HepG2 (cell line): ENCODE measurements around the gene PCED1B. TPM values are rescaled to one million over a fixed set of nuclear protein-coding genes. Genes with fewer than 3 reads are reported as not detected.

Experiments
- ATAC-seq: fragments of 200-7000 bp; cut with Tn5 transposase; 3 replicates; pipeline ENCODE4 v1.9.1; 2020; ENCODE audit warnings: mild to moderate bottlenecking, moderate library complexity
- BruUV-seq: library from RNA; stranded (reverse); fragments of 400-500 nt; replicated peaks from 2 replicates; lab custom pipeline; 2021; lab: Mats Ljungman, UMichigan
- CTCF ChIA-PET: fragments of 300-600 bp; formaldehyde crosslinking; extraction: SDS; loops from one replicate; lab custom pipeline; 2021; ENCODE audit warnings: low total read pairs, inconsistent platforms, low intra/inter-chr PET ratio; lab: Yijun Ruan, JAX
- POLR2A ChIA-PET: fragments of 350-600 bp; sonication (Branson Sonifier 250); formaldehyde crosslinking; loops from one replicate; lab custom pipeline; 2020; ENCODE audit warnings: antibody characterized with exemption, inconsistent platforms; lab: Yijun Ruan, JAX
- DNase-seq: peaks from one replicate; pipeline ENCODE4 v3.0.0-alpha.2; 2015; ENCODE audit warnings: low spot score
- FAIRE-seq: peaks from 3 replicates; lab custom pipeline; 2011; peaks lifted over from hg19 to GRCh38; lab: Jason Lieb, UNC
- H2AFZ ChIP-seq: one replicate; pipeline ENCODE4 v1.6.1; 2011; ENCODE audit warnings: low read length, inconsistent platforms
- H3K27ac ChIP-seq: fragments of 300-600 bp; 3 replicates; pipeline ENCODE4 v1.8.0; 2011; ENCODE audit warnings: mixed run types, mild to moderate bottlenecking, mixed read lengths, low read length, inconsistent platforms; ENCODE audit not compliant: insufficient read depth; ENCODE audit errors: extremely low read length
- H3K27me3 ChIP-seq, 2 experiments: fragments of 200-600 bp in 1 of 2; 2 replicates in 1 of 2; 3 replicates in 1 of 2; pipeline versions ENCODE4 v1.6.0 to v1.8.0; 2011; ENCODE audit warnings: low read length in 2 of 2, mild to moderate bottlenecking in 2 of 2, moderate library complexity in 2 of 2, inconsistent platforms in 1 of 2; ENCODE audit not compliant: insufficient read depth in 2 of 2, control insufficient read depth in 1 of 2
- H3K36me3 ChIP-seq, 2 experiments: fragments of 200-600 bp in 1 of 2; replicated peaks in 1 of 2; 2 replicates in 1 of 2; 3 replicates in 1 of 2; pipeline versions ENCODE4 v1.5.1 to v1.8.0; 2011; ENCODE audit warnings: low read length in 2 of 2, inconsistent platforms in 1 of 2; ENCODE audit not compliant: insufficient read depth in 2 of 2, control insufficient read depth in 1 of 2
- H3K4me1 ChIP-seq: 2 replicates; pipeline ENCODE4 v1.5.1; 2012; ENCODE audit warnings: low read length, inconsistent platforms; ENCODE audit not compliant: insufficient read depth
- H3K4me2 ChIP-seq: 2 replicates; pipeline ENCODE4 v1.6.0; 2011; ENCODE audit warnings: low read depth, low read length, inconsistent platforms
- H3K4me3 ChIP-seq, 3 experiments: fragments of 200-600 bp in 1 of 3; sonication (generic), shearing (Covaris generic) in 1 of 3; replicated peaks in 1 of 3; 2 replicates each; pipeline ENCODE4 v1.5.1; 2011 to 2016; ENCODE audit warnings: low read length in 3 of 3, inconsistent platforms in 2 of 3, low read depth in 2 of 3, mild to moderate bottlenecking in 2 of 3, control low read depth in 1 of 3, mixed read lengths in 1 of 3; ENCODE audit not compliant: insufficient read depth in 1 of 3
- H3K79me2 ChIP-seq: one replicate; pipeline ENCODE4 v1.6.1; 2011; ENCODE audit warnings: low read length, inconsistent platforms; ENCODE audit not compliant: insufficient read depth
- H3K9ac ChIP-seq: 2 replicates; pipeline ENCODE4 v1.6.0; 2011; ENCODE audit warnings: mild to moderate bottlenecking, low read depth, low read length, inconsistent platforms; ENCODE audit not compliant: insufficient read depth
- H3K9me3 ChIP-seq: 2 replicates; pipeline ENCODE4 v1.5.1; 2012; ENCODE audit warnings: mild to moderate bottlenecking, low read length
- H4K20me1 ChIP-seq: 2 replicates; pipeline ENCODE4 v1.6.0; 2011; ENCODE audit warnings: inconsistent platforms, mild to moderate bottlenecking, low read length, moderate library complexity; ENCODE audit not compliant: insufficient read depth
- DR1 ChIP-seq: sonication (generic); formaldehyde crosslinking; IDR thresholded peaks from 2 replicates; pipeline ENCODE4 v1.8.0; 2021; ENCODE audit warnings: mild to moderate bottlenecking, missing genetic modification reagents, inconsistent platforms
- HOMEZ ChIP-seq: IDR thresholded peaks from 2 replicates; pipeline ENCODE4 v1.6.1; 2016; ENCODE audit warnings: low read depth
- PLSCR1 ChIP-seq: sonication (generic); formaldehyde crosslinking; IDR thresholded peaks from 2 replicates; pipeline ENCODE4 v1.5.0; 2020; ENCODE audit warnings: missing genetic modification reagents, mild to moderate bottlenecking, borderline replicate concordance
- SNAPC5 ChIP-seq: sonication (generic); formaldehyde crosslinking; IDR thresholded peaks from 2 replicates; pipeline ENCODE4 v1.8.1; 2023; ENCODE audit warnings: mild to moderate bottlenecking, missing genetic modification reagents, borderline replicate concordance
- TARDBP ChIP-seq: sonication (generic); formaldehyde crosslinking; IDR thresholded peaks from 2 replicates; pipeline ENCODE4 v1.8.0; 2022; ENCODE audit warnings: mild to moderate bottlenecking, missing genetic modification reagents
- ZBTB40 ChIP-seq, 2 experiments: fragments of 450-650 bp in 1 of 2; sonication (generic) in 1 of 2; formaldehyde crosslinking in 1 of 2; IDR thresholded peaks; 2 replicates each; pipeline versions ENCODE4 v1.6.1 to v1.8.0; 2016 to 2022; ENCODE audit warnings: antibody characterized with exemption in 1 of 2, mild to moderate bottlenecking in 1 of 2, missing genetic modification reagents in 1 of 2
- ZKSCAN5 ChIP-seq: sonication (generic); formaldehyde crosslinking; IDR thresholded peaks from 2 replicates; pipeline ENCODE4 v1.5.1; 2020; ENCODE audit warnings: mild to moderate bottlenecking, missing genetic modification reagents
- ZNF329 ChIP-seq: sonication (generic); formaldehyde crosslinking; IDR thresholded peaks from 2 replicates; pipeline ENCODE4 v1.9.0; 2021; ENCODE audit warnings: low read depth, mild to moderate bottlenecking, missing genetic modification reagents
- ZNF343 ChIP-seq: sonication (generic); formaldehyde crosslinking; IDR thresholded peaks from 2 replicates; pipeline ENCODE4 v1.4.0; 2020; ENCODE audit warnings: mild to moderate bottlenecking, missing genetic modification reagents
- ZNF652 ChIP-seq: IDR thresholded peaks from 2 replicates; pipeline ENCODE4 v1.6.1; 2016; ENCODE audit warnings: low read depth, borderline replicate concordance
- ZUFSP ChIP-seq: sonication (generic); formaldehyde crosslinking; IDR thresholded peaks from 2 replicates; pipeline ENCODE4 v1.9.0; 2021; ENCODE audit warnings: missing genetic modification reagents, mild to moderate bottlenecking, borderline replicate concordance
- WGBS: methylation state at CpG from one replicate; pipeline ENCODE4 v1.1.6; 2017; ENCODE audit warnings: low lambda C conversion rate; 5-methylcytosine and 5-hydroxymethylcytosine counted together
- in situ Hi-C: cut with HindIII; loops from 2 replicates; pipeline ENCODE4 v1.10.0; 2017; ENCODE audit warnings: low pct_unique_long_range_greater_than_20kb; ENCODE audit not compliant: extremely low pct_ligation_motif_present
- intact Hi-C: fragments of 100-400 bp; cut with micrococcal nuclease; formaldehyde crosslinking; loops from one replicate; pipeline ENCODE4 v1.10.0; 2022; ENCODE audit not compliant: unreplicated experiment
- polyA plus RNA-seq, 8 experiments: library from polyadenylated mRNA; depleted of rRNA in 3 of 8; stranded (reverse) in 7 of 8; unstranded in 1 of 8; fragments of >200 nt; fragmentation: Illumina TruSeq in 4 of 8; extraction: Trizol in 4 of 8; gene quantifications; 2 replicates each; pipeline versions ENCODE4 v1.2.1 to v1.2.3, GENCODE V29; 2011 to 2016; ENCODE audit warnings: low read depth in 4 of 8, missing spikeins in 1 of 8, mixed read lengths in 1 of 8; ENCODE audit not compliant: insufficient read depth in 1 of 8
- total RNA-seq, 5 experiments: library from RNA; depleted of rRNA; stranded (reverse); fragments of >200 nt; fragmentation: Illumina TruSeq; extraction: Trizol; gene quantifications; 2 replicates each; pipeline ENCODE4 v1.2.3, GENCODE V29; 2016; ENCODE audit warnings: low read depth in 1 of 5

The PCED1B gene
- total and polyA plus RNA-seq, 2 of the 13 experiments (the other 11 are each of a cell fraction or from before 2014, with no cell fraction given): 0.11 to 0.37 TPM

GRCh38 chr12:47276253-47276620 is 196.8 kb downstream of the PCED1B start:
- ChIA-PET POLR2A (no interaction called here), CTCF (no interaction called here)
- no peak overlapping the region for H2AFZ ChIP-seq
- H3K4me1 ChIP-seq: peaks cover 12% of the 10 kb centered on the region
- no peak overlapping the region for H3K4me3 ChIP-seq
- ATAC-seq (no peak), FAIRE-seq (no peak), DNase-seq (no peak)
- H3K4me2 ChIP-seq: no peak overlapping the region
- no TSS peak for BruUV-seq
- intact Hi-C loops (no loop called here), in situ Hi-C loops (no loop called here)
- H4K20me1 ChIP-seq: no peaks in the 10 kb centered on the region
- H3K27ac ChIP-seq: no peak overlapping the region
- no peak overlapping the region for H3K9ac ChIP-seq
- H3K27me3 ChIP-seq: no peaks in the 10 kb centered on the region; a peak in 1 of 5 replicates
- no peaks in the 10 kb centered on the region for H3K9me3 ChIP-seq
- H3K36me3 ChIP-seq: no peaks in the 10 kb centered on the region
- 57% methylated on average over 5 of the region's 5 CpGs for WGBS
- no peaks in the 10 kb centered on the region for H3K79me2 ChIP-seq
- TF ChIP-seq PLSCR1 (CRISPR knock-in tag) (no peak), ZUFSP (CRISPR knock-in tag) (no peak), ZNF343 (CRISPR knock-in tag) (no peak), TARDBP (CRISPR knock-in tag) (no peak), ZKSCAN5 (no peak), ZNF652 (CRISPR knock-in tag) (no peak), ZNF329 (CRISPR knock-in tag) (no peak), ZBTB40 (IDR thresholded peaks at IDR 0.05) (no peak), ZBTB40 (CRISPR knock-in tag; IDR thresholded peaks at IDR 0.05) (no peak), SNAPC5 (CRISPR knock-in tag) (no peak), HOMEZ (CRISPR knock-in tag) (no peak), DR1 (no peak)
